ENCODE data around the gene OAT.

GRCh38 chr10:124458473-124458872 is 39.8 kb upstream of the OAT start:
- TF ChIP-seq CTCF (conservative IDR thresholded peaks at IDR 0.05; ENCODE audit: low read depth, low read length), result no peak
- no peak for TF ChIP-seq EZH2phosphoT487 (IDR thresholded peaks at IDR 0.05; ENCODE audit: borderline replicate concordance, low read length)
- TF ChIP-seq EZH2 (IDR thresholded peaks at IDR 0.05; ENCODE audit: low read length, unreplicated experiment), result no peak

Measured in PC-3 (cell line).